ENCODE data around the gene LCMT2. TPM values are rescaled to one million over a fixed set of nuclear protein-coding genes. Genes with fewer than 3 reads are reported as not detected.

Gene LCMT2, protein sequence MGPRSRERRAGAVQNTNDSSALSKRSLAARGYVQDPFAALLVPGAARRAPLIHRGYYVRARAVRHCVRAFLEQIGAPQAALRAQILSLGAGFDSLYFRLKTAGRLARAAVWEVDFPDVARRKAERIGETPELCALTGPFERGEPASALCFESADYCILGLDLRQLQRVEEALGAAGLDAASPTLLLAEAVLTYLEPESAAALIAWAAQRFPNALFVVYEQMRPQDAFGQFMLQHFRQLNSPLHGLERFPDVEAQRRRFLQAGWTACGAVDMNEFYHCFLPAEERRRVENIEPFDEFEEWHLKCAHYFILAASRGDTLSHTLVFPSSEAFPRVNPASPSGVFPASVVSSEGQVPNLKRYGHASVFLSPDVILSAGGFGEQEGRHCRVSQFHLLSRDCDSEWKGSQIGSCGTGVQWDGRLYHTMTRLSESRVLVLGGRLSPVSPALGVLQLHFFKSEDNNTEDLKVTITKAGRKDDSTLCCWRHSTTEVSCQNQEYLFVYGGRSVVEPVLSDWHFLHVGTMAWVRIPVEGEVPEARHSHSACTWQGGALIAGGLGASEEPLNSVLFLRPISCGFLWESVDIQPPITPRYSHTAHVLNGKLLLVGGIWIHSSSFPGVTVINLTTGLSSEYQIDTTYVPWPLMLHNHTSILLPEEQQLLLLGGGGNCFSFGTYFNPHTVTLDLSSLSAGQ
- 1 to 10 TPM; 5.5 to 7.4 TPM for total RNA-seq
- long read RNA-seq, donor 1, full-length matches to known transcripts = 3 of 3 reads
- long read RNA-seq, donor 1, partial matches to known transcripts = 0 of 3 reads
- long read RNA-seq, donor 1, other reads (novel, unspliced or antisense) = 0 of 3 reads
- long read RNA-seq, donor 2, full-length matches to known transcripts = 7 of 7 reads
- long read RNA-seq, donor 2, partial matches to known transcripts = 0 of 7 reads
- long read RNA-seq, donor 2, other reads (novel, unspliced or antisense) = 0 of 7 reads

GRCh38 chr15:43329960-43330779 is at the start of gene LCMT2:
LCMT2 (minus strand) TSS chr15:43330573; CDS start chr15:43330489, 84 bp downstream.
- DNase-seq (ENCODE audit: low spot score) = peak; percentile 98
- intact Hi-C loops (cut with DNase I) = no loop called here

DNA sequence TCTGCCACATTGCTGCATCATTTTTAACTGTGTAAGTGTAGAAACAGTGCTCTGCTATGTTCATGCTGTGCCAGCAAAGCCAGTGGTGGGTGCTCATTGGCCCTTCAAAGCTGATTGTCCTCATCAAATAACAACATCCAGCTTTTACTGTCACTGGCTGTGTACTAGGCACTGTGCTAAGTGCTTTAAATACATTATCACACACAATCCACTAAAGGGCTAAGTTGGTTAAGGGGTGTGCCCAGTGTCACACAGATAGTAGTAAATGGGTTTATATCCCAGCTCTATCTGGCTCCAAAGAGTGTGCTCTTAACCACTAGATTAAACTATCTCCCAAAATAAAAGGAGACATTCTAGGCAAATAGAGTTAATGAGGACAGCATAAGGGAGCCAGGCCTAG is 48.2 kb upstream of the LCMT2 start:
- intact Hi-C loops (cut with DNase I) = no loop called here
- no peak for DNase-seq (ENCODE audit: low spot score)

DNA sequence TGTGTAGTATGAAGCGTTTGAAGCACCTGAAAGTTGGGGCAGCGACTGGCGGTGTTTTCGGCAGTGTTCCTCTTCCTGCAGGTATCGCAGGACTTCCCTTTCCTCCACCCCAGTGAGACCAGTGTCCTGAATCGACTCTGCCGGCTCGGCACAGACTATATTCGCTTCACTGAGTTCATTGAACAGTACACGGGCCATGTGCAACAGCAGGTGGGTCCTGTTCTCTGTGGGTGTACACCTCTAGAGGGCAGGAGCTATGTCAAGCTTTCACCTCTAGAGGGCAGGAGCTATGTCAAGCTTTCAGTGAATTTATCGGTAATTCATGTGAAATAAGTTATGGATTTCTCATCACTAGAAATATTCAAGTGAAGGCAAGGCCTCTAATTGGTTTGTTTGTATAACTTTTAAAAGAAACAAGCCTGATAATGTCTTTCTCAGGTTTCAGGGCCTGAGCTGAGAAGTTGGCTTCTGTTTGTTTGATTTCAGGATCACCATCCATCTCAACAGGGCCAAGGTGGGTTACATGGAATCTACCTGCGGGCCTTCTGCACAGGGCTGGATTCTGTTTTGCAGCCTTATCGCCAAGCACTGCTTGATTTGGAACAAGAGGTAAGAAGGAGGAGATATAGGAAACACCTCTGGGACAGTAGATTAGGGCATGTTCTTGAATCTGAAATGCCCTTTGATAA is 45.8 kb upstream of the LCMT2 start:
- no peak for DNase-seq (ENCODE audit: low spot score)
- intact Hi-C loops (cut with DNase I) = no loop called here

- peak; percentile 94 for DNase-seq (ENCODE audit: low spot score)
- intact Hi-C loops (cut with DNase I) = no loop called here
Measured at GRCh38 chr15:43370975-43371974, 40.9 kb upstream of the LCMT2 start, which contains the start of the genes TUBGCP4 and ZSCAN29. TUBGCP4 (plus strand) TSS chr15:43371101; CDS start chr15:43371355, 254 bp downstream. ZSCAN29 (minus strand) TSS chr15:43371043; CDS start chr15:43369913, 1,130 bp downstream.

- intact Hi-C loops (cut with DNase I) = no loop called here
- DNase-seq (ENCODE audit: low spot score) = peak; percentile 79
Measured at GRCh38 chr15:43370310-43370974, 40.1 kb upstream of the LCMT2 start.

DNA sequence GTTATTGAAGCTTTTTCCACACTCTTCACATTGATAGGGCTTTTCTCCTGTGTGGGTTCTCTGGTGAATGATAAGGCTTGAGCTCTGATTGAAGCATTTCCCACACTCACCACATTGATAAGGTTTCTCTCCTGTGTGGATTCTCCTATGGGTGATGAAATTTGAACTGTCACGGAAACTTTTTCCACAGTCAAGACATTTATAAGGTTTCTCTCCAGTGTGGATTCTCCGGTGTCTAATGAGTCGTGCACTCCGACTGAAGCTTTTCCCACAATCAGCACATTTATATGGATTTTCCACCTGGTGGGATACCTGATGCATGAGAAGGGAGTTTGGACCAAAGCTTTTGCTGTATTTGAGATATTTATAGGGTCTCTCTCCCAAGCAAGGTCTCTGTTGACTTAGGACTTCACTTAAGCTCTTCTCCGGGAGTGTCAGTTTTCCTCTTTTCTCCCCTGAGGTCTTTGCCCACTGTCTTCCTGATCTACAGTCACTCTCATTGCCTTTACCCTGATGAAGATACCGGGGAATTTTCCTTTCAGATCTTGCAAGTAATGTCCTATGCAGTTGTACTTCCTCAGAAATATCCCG is 31.0 kb upstream of the LCMT2 start:
- no peak for DNase-seq (ENCODE audit: low spot score)
- intact Hi-C loops (cut with DNase I) = no loop called here

GRCh38 chr15:43360821-43361220 is 30.4 kb upstream of the LCMT2 start:
- no peak for DNase-seq (ENCODE audit: low spot score)
- intact Hi-C loops (cut with DNase I) = no loop called here

DNA sequence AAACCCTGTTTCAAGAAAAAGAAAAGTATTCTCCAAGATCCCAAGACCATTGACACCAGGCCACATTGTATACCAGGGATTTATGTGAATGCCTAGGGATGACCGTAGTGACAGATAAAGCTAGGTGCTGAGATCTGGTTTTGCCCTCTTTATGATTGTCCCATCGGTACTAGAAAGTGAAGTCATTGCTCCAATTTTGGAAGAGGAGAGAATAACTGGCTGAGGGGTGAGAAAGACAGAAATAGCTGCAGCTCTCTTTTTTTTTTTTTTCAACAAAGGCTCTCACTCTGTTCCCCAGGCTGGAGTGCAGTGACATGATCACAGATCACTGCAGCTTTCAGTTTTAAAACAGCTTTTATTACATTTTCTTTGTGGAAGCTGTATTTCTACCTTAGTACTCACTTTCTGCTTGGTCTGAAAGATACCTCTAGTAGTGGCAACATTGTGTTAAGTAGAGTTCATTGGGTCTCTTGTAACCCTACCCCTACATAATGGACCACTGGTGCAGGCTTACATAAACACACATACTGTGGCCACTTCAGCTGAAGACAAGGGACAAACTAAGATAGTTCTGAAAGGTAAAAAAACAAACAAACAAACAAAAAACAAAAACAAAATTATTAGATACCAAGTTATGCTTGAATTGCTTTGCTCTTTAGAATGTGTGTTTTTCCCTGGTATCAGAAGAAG is 22.5 kb upstream of the LCMT2 start:
- intact Hi-C loops (cut with DNase I) = no loop called here
- DNase-seq (ENCODE audit: low spot score) = no peak

- intact Hi-C loops (cut with DNase I) = no loop called here
- no peak for DNase-seq (ENCODE audit: low spot score)
Measured at GRCh38 chr15:43347114-43347513, 16.7 kb upstream of the LCMT2 start.

- intact Hi-C loops (cut with DNase I) = no loop called here
- no peak for DNase-seq (ENCODE audit: low spot score)
Measured at GRCh38 chr15:43346305-43346704, 15.9 kb upstream of the LCMT2 start.

DNA sequence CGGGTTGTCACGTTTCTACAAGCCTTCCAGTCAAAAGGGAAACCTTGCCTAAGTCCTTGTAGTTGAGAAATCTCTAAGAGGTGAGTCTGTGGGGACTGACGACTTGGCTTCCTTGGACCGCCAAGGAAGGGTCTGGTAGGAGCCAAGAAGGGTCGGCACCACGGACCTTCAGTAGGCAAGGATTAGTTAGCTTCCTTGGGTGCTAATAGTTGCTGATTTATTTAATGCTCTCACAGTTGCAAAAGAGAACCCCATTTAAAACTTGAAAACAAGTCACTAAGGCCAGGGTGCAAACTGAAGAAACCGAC is 361 bp upstream of the LCMT2 start:
- intact Hi-C loops (cut with DNase I) = no loop called here
- DNase-seq (ENCODE audit: low spot score) = no peak

DNA sequence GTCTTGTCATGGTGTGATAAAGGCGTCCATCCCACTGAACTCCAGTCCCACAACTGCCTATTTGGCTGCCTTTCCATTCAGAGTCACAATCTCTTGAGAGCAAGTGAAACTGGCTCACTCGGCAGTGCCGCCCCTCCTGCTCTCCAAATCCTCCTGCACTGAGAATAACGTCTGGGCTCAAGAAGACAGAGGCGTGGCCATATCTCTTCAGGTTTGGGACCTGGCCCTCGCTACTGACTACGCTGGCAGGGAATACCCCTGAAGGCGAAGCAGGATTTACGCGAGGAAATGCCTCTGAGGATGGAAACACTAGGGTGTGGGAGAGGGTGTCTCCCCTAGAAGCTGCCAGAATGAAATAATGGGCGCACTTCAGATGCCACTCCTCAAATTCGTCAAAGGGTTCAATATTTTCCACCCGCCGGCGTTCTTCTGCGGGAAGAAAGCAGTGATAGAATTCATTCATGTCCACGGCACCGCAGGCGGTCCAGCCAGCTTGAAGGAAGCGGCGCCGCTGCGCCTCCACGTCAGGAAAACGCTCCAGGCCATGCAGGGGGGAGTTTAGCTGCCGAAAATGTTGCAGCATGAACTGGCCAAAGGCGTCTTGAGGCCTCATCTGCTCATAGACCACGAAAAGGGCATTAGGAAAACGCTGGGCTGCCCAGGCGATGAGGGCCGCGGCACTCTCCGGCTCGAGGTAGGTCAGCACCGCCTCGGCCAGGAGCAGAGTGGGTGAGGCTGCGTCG is 985 bp downstream of the LCMT2 start:
- peak; percentile 83 for DNase-seq (ENCODE audit: low spot score)
- intact Hi-C loops (cut with DNase I) = no loop called here

- no peak for DNase-seq (ENCODE audit: low spot score)
- intact Hi-C loops (cut with DNase I) = no loop called here
Measured at GRCh38 chr15:43325039-43325684, 5.2 kb downstream of the LCMT2 start.

- intact Hi-C loops (cut with DNase I) = no loop called here
- no peak for DNase-seq (ENCODE audit: low spot score)
Measured at GRCh38 chr15:43318990-43319771, 11.2 kb downstream of the LCMT2 start.
